Endothelial cell of umbilical vein (primary cell): ENCODE results near the gene OTUD7B. TPM values are rescaled to one million over a fixed set of nuclear protein-coding genes. Genes with fewer than 3 reads are reported as not detected.

Source experiments
- BruUV-seq: library from RNA; stranded (reverse); fragments of 400-500 nt; replicated peaks from 2 replicates; lab custom pipeline; 2021; lab: Mats Ljungman, UMichigan
- CTCF ChIA-PET: fragments of 300-600, 350-600 bp; sonication (Branson Sonifier 250); formaldehyde crosslinking; loops from one replicate; lab custom pipeline; 2021; ENCODE audit warnings: antibody characterized with exemption, inconsistent platforms; lab: Charles Lee
- POLR2A ChIA-PET: fragments of 300-600, 350-600 bp; sonication (Branson Sonifier 250); formaldehyde crosslinking; loops from one replicate; lab custom pipeline; 2021; ENCODE audit warnings: antibody characterized with exemption, inconsistent platforms; lab: Charles Lee
- DNase-seq: peaks from one replicate; pipeline ENCODE4 v3.0.0-alpha.2; 2011; ENCODE audit warnings: low read depth, low spot score
- FAIRE-seq: peaks from 2 replicates; lab custom pipeline; 2011; peaks lifted over from hg19 to GRCh38; lab: Jason Lieb, UNC
- H2AFZ ChIP-seq: 2 replicates; pipeline ENCODE4 v1.6.0; 2012; ENCODE audit warnings: low read depth, low read length, control low read depth, inconsistent platforms
- H3K27ac ChIP-seq: 2 replicates; pipeline ENCODE4 v1.5.1; 2011; ENCODE audit warnings: low read depth, mild to moderate bottlenecking, control low read depth, low read length, moderate library complexity; ENCODE audit not compliant: insufficient read depth
- H3K27me3 ChIP-seq, 2 experiments: 2 replicates each; pipeline versions ENCODE4 v1.6.0 to v1.6.1; 2011; ENCODE audit warnings: low read length in 2 of 2, mixed read lengths in 1 of 2; ENCODE audit not compliant: control insufficient read depth in 2 of 2, insufficient read depth in 2 of 2
- H3K36me3 ChIP-seq, 2 experiments: 2 replicates in 1 of 2; 3 replicates in 1 of 2; pipeline ENCODE4 v1.5.1; 2011; ENCODE audit warnings: low read length in 2 of 2, mild to moderate bottlenecking in 1 of 2, moderate library complexity in 1 of 2; ENCODE audit not compliant: control insufficient read depth in 2 of 2, insufficient read depth in 2 of 2; ENCODE audit errors: extremely low read depth in 1 of 2
- H3K4me1 ChIP-seq: 3 replicates; pipeline ENCODE4 v1.5.1; 2011; ENCODE audit warnings: mild to moderate bottlenecking, low read length; ENCODE audit not compliant: control insufficient read depth, insufficient read depth; ENCODE audit errors: extremely low read depth
- H3K4me2 ChIP-seq: 2 replicates; pipeline ENCODE4 v1.6.1; 2011; ENCODE audit warnings: low read length, control low read depth, mixed read lengths; ENCODE audit not compliant: insufficient read depth
- H3K4me3 ChIP-seq, 3 experiments: fragments of 200-600 bp in 1 of 3; sonication (generic), shearing (Covaris generic) in 1 of 3; replicated peaks in 1 of 3; 2 replicates each; pipeline ENCODE4 v1.5.1; 2011 to 2016; ENCODE audit warnings: control low read depth in 3 of 3, low read length in 3 of 3, mild to moderate bottlenecking in 2 of 3, inconsistent platforms in 1 of 3, low read depth in 1 of 3, moderate library complexity in 1 of 3; ENCODE audit not compliant: insufficient read depth in 1 of 3
- H3K79me2 ChIP-seq: 2 replicates; pipeline ENCODE4 v1.6.0; 2012; ENCODE audit warnings: low read length, inconsistent platforms; ENCODE audit not compliant: control insufficient read depth, insufficient read depth
- H3K9ac ChIP-seq: replicated peaks from 2 replicates; pipeline ENCODE3; 2011; ENCODE audit warnings: low read length, control low read depth; ENCODE audit not compliant: insufficient read depth; ENCODE audit errors: extremely low read depth
- H3K9me1 ChIP-seq: replicated peaks from 3 replicates; pipeline ENCODE4 v1.6.0; 2011; ENCODE audit warnings: mild to moderate bottlenecking, low read length; ENCODE audit not compliant: control insufficient read depth, insufficient read depth; ENCODE audit errors: extremely low read depth
- H3K9me3 ChIP-seq: replicated peaks from 2 replicates; pipeline ENCODE4 v1.5.1; 2012; ENCODE audit warnings: low read length, inconsistent platforms; ENCODE audit not compliant: control insufficient read depth, insufficient read depth
- H4K20me1 ChIP-seq: replicated peaks from 2 replicates; pipeline ENCODE3; 2011; ENCODE audit warnings: mild to moderate bottlenecking, low read length; ENCODE audit not compliant: control insufficient read depth, insufficient read depth; ENCODE audit errors: extremely low read depth
- CTCF ChIP-seq, 2 donors: IDR thresholded peaks; 1 replicate in 1 of 2; 2 replicates in 1 of 2; pipeline ENCODE4 v1.5.1; 2011; ENCODE audit warnings: low read length in 2 of 2, mild to moderate bottlenecking in 2 of 2, moderate library complexity in 2 of 2, control low read depth in 1 of 2, inconsistent platforms in 1 of 2, low read depth in 1 of 2; ENCODE audit not compliant: insufficient read depth in 1 of 2; ENCODE audit errors: extremely low read depth in 1 of 2
- EZH2 ChIP-seq: IDR thresholded peaks from 2 replicates; pipeline ENCODE4 v1.6.1; 2012; ENCODE audit warnings: borderline replicate concordance, low read depth, mild to moderate bottlenecking, moderate library complexity, low read length, inconsistent platforms; ENCODE audit not compliant: severe bottlenecking
- FOS ChIP-seq: IDR thresholded peaks from 2 replicates; pipeline ENCODE4 v1.6.1; 2011; ENCODE audit warnings: mild to moderate bottlenecking, low read length, moderate library complexity, borderline replicate concordance; ENCODE audit not compliant: insufficient read depth
- GATA2 ChIP-seq: IDR thresholded peaks from 2 replicates; pipeline ENCODE4 v1.7.0; 2011; ENCODE audit warnings: low read depth, mild to moderate bottlenecking, moderate library complexity, mixed read lengths, low read length; ENCODE audit not compliant: insufficient read length, insufficient read depth
- JUN ChIP-seq: IDR thresholded peaks from 2 replicates; pipeline ENCODE4 v1.6.1; 2011; ENCODE audit warnings: borderline replicate concordance, low read depth; ENCODE audit not compliant: insufficient read length, insufficient read depth
- MAX ChIP-seq: IDR thresholded peaks from 2 replicates; pipeline ENCODE4 v1.6.1; 2011; ENCODE audit not compliant: insufficient read depth, insufficient read length
- MYC ChIP-seq: IDR thresholded peaks from one replicate; pipeline ENCODE4 v1.6.1; 2011; ENCODE audit warnings: mild to moderate bottlenecking, low read depth, low read length
- POLR2A ChIP-seq: IDR thresholded peaks from 2 replicates; pipeline ENCODE4 v1.6.1; 2012; ENCODE audit warnings: low read depth, mild to moderate bottlenecking, control low read depth, low read length
- POLR2AphosphoS5 ChIP-seq: IDR thresholded peaks from 2 replicates; pipeline ENCODE4 v1.6.1; 2012; ENCODE audit warnings: low read depth, mild to moderate bottlenecking, control low read depth, low read length, moderate library complexity; ENCODE audit not compliant: insufficient read depth
- dilution Hi-C: fragments of 300-500 bp; cut with MboI; formaldehyde crosslinking; loops from one replicate; pipeline ENCODE4 v1.15.0; 2019; ENCODE audit warnings: low sequenced_read_pairs; ENCODE audit not compliant: extremely low pct_ligation_motif_present
- intact Hi-C: fragments of 100-400 bp; cut with micrococcal nuclease; formaldehyde crosslinking; loops from one replicate; pipeline ENCODE4 v1.10.0; 2022
- polyA plus RNA-seq, 4 experiments: library from polyadenylated mRNA; depleted of rRNA in 3 of 4; stranded (reverse) in 3 of 4; unstranded in 1 of 4; fragments of >200 nt; gene quantifications; 2 replicates each; pipeline versions ENCODE4 v1.2.1 to v1.2.3, GENCODE V29; 2011 to 2012; ENCODE audit warnings: missing spikeins in 1 of 4
- total RNA-seq: library from RNA; stranded (reverse); gene quantifications from 2 replicates; pipeline ENCODE4 v1.2.3, GENCODE V29; 2021

Gene OTUD7B
- total and polyA plus RNA-seq, 2 donors (not counting 3 experiments of a cell fraction or from before 2014, with no cell fraction given) = 4.3 to 22.8 TPM

GRCh38 chr1:149915429-149916192, 94.9 kb downstream of the OTUD7B start:
- Histone ChIP-seq H3K9me1 (no peaks in the 10 kb centered on the region), H4K20me1 (no peaks in the 10 kb centered on the region), H3K79me2 (no peaks in the 10 kb centered on the region), H3K4me2 (no peak overlapping the region), H3K4me3 (no peak overlapping the region), H3K9me3 (no peaks in the 10 kb centered on the region), H2AFZ (no peak overlapping the region), H3K27ac (no peak overlapping the region), H3K36me3 (no peaks in the 10 kb centered on the region), H3K9ac (no peak overlapping the region), H3K27me3 (peaks cover 17 to 25% of the 10 kb centered on the region in 2 experiments), H3K4me1 (peaks cover 3% of the 10 kb centered on the region)
- ChIA-PET POLR2A (no interaction called here), CTCF (interaction anchor here (1.5 kb wide), 1 partner anchor 271 kb away, joined by 4 read pairs; no protein-coding TSS in a partner anchor)
- no peak for DNase-seq
- intact Hi-C loops (no loop called here), dilution Hi-C loops (no loop called here)
- TF ChIP-seq GATA2 (no peak), EZH2 (no peak), POLR2A (no peak), CTCF (IDR thresholded peaks at IDR 0.05; ENCODE audit: extremely low read depth in 1 of 2, insufficient read depth in 1 of 2, low read depth in 1 of 2, low read length in 2 of 2) (no peak), FOS (no peak), MAX (no peak), JUN (no peak), MYC (no peak), POLR2AphosphoS5 (no peak)
- no peak for FAIRE-seq
- BruUV-seq = no TSS peak
